ENCODE measurements around the gene CLEC16A.

Gene CLEC16A

GRCh38 chr16:11047057-11047456 is 102.7 kb downstream of the CLEC16A start:
- Histone ChIP-seq H3K4me1 (no peaks in the 10 kb centered on the region), H3K4me3 (no peak overlapping the region), H3K36me3 (peaks cover 32 to 85% (median 59%) of the 10 kb centered on the region in 3 donors), H3K27me3 (no peaks in the 10 kb centered on the region), H3K27ac (no peak overlapping the region), H3K9me3 (no peaks in the 10 kb centered on the region)
- DNase-seq = no peak
- intact Hi-C loops (cut with DNase I; ENCODE audit: low total_unique reads) = no loop called here
- no peak for TF ChIP-seq CTCF (IDR thresholded peaks at IDR 0.05)

GRCh38 chr16:11047939-11048800 is 103.8 kb downstream of the CLEC16A start:
- Histone ChIP-seq H3K4me1 (no peaks in the 10 kb centered on the region), H3K4me3 (no peak overlapping the region), H3K36me3 (peaks cover 24 to 87% (median 51%) of the 10 kb centered on the region in 3 donors), H3K27ac (no peak overlapping the region), H3K27me3 (no peaks in the 10 kb centered on the region), H3K9me3 (no peaks in the 10 kb centered on the region)
- DNase-seq = no peak
- TF ChIP-seq CTCF (IDR thresholded peaks at IDR 0.05) = no peak
- intact Hi-C loops (cut with DNase I; ENCODE audit: low total_unique reads) = no loop called here

- Histone ChIP-seq H3K27ac (no peak overlapping the region), H3K4me1 (peaks cover 0 to 10% (median 0%) of the 10 kb centered on the region in 4 donors), H3K27me3 (no peaks in the 10 kb centered on the region), H3K36me3 (peaks cover 12 to 82% (median 37%) of the 10 kb centered on the region in 3 donors), H3K9me3 (no peaks in the 10 kb centered on the region), H3K4me3 (no peak overlapping the region)
- no peak for TF ChIP-seq CTCF (IDR thresholded peaks at IDR 0.05)
- DNase-seq = no peak
- intact Hi-C loops (cut with DNase I; ENCODE audit: low total_unique reads) = no loop called here
Measured at GRCh38 chr16:11049396-11050059, 105.2 kb downstream of the CLEC16A start.

- intact Hi-C loops (cut with DNase I; ENCODE audit: low total_unique reads) = no loop called here
- no peaks in the 10 kb centered on the region for H3K9me3 ChIP-seq
- H3K27me3 ChIP-seq = no peaks in the 10 kb centered on the region
- no peak overlapping the region for H3K4me3 ChIP-seq
- H3K4me1 ChIP-seq = peaks cover 0 to 11% (median 0%) of the 10 kb centered on the region in 4 donors
- TF ChIP-seq CTCF (IDR thresholded peaks at IDR 0.05) = no peak
- no peak for DNase-seq
- H3K27ac ChIP-seq = no peak overlapping the region
- H3K36me3 ChIP-seq = peaks cover 10 to 72% (median 27%) of the 10 kb centered on the region in 3 donors
Measured at GRCh38 chr16:11050536-11050935, 106.2 kb downstream of the CLEC16A start.

- Histone ChIP-seq H3K27ac (no peak overlapping the region), H3K27me3 (no peaks in the 10 kb centered on the region), H3K9me3 (no peaks in the 10 kb centered on the region), H3K36me3 (peaks cover 10 to 69% (median 25%) of the 10 kb centered on the region in 3 donors), H3K4me3 (no peak overlapping the region), H3K4me1 (peaks cover 0 to 15% (median 2%) of the 10 kb centered on the region in 4 donors)
- no peak for DNase-seq
- intact Hi-C loops (cut with DNase I; ENCODE audit: low total_unique reads) = no loop called here
- TF ChIP-seq CTCF (IDR thresholded peaks at IDR 0.05) = no peak
Measured at GRCh38 chr16:11050944-11051343, 106.6 kb downstream of the CLEC16A start.

Data from tibial artery (tissue), 4 donors.